NCI-H1105 treated with DMSO at 0.1 percent for 48 hours (cell line): ENCODE measurements around the gene TNS2.
"Not testable (repeated sequence)": the region's sequence is repeated elsewhere in the genome, so short reads cannot be mapped to it uniquely, and the experiment has no call there.

ENCODE experiments used
- DNase-seq: peaks from one replicate; lab custom pipeline; 2025; lab: John Stamatoyannopoulos, UW

The TNS2 gene

DNA sequence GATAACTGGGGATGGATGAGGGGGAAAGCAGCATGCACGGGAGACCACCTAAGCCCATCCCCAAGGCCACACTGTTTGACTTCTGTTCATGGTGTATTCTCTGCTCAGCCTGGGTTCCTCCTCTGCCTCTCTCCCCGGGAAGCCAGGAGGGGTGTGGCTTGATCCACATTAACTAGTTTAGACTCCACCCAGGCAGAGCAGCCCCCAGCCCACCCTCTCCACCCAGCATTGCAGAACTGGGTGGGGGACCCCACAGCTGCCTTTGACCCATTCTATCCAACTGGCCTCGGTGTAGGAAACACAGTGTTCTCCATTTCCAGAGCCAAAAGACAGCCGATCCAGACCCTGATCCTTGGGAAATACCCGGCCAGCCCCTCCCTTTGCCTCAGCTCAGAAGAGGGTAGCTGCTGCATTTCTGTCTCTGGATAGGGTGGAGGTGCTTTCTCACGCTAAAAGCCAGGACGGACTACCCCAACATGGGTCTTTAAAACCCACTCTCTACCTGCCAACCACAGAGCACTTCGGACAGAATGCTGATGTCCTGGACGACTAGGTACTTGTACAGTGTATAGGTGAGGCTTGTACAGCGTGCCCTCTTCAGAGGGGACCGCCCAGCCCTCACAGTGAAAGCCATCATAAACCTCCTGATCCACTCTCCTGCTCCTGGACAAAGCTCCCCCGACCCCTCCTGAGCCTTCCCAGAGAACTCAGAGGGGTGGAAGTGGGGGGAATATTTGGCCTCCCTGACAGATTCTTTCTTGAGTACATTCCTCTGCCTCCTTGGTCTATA lies 20.0 kb downstream of the TNS2 start:
- DNase-seq = no peak

DNA sequence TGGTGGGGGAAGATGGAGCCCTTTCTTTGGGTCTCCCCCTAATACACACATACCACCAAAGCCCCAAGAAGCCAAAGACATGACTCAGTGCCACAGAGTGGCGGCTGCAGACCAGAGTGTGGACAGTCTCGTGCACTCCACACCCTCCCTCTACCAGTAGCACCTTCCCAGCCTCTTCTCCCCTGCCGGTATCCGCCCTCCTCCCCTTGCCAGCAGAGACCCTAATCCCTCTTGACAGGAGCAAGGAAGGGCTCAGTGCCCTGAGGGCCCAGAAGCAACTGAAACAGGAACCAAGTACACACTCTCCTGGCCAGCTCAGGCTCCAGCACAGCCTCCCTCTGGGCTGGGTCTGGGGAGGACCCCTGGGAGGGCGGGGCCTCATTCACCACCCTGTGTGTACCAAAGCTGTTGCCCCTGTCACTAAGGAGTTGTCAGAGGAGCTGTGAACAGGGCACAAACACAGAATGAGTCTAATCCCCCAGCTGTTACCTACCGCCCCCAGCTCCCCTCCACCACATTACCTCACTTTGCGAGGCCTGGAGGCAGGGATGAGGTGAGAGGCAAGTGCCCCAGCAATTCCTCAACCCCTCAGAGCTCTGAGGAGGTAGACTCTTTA lies 21.1 kb downstream of the TNS2 start:
- no peak for DNase-seq

DNA sequence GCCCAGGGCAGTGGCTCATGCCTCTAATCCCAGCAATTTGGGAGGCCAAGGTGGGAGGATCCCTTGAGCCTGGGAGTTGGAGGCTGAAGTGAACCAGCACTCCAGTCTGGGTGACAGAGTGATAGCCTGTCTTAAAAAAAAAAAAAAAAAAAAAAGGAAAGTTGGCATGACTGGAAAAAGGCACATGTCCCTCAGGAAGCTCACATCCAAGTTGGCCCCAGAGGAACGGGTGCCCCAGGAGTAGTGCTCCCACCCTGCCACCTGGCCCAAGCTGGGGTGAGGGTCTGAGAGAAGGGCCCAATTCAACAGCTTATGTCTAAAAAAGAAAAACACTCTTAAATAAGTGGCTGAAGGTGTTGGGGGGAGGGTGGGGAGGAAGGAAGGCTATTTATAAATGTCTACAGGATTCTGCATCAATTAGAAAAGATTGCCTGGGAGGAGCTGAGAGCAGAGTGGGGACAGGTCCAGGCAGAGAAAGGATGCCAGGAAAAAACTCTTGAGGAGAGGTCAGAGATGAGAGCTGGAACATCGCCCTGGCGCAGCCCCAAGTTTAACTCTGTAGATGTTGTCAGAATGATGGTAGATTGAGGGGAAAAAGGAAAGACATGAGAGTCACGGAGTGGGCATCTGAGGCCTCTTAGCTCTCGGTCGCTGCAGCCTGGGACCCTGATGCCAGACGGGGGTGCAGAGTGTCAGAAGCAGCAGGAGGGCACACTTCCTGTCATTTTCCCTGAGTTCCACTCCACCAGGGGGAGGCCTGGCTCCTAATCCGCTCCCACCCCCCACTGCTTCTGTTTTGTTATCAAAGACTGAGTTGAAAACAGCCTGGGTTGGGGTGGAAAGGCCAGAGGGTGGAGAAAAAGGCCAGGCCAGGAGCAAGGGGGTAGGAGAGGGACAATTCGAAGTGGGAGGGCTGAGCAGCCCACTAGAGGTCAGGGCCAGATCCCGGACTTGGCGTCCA lies 22.0 kb downstream of the TNS2 start:
- DNase-seq = peak; percentile 58

DNA sequence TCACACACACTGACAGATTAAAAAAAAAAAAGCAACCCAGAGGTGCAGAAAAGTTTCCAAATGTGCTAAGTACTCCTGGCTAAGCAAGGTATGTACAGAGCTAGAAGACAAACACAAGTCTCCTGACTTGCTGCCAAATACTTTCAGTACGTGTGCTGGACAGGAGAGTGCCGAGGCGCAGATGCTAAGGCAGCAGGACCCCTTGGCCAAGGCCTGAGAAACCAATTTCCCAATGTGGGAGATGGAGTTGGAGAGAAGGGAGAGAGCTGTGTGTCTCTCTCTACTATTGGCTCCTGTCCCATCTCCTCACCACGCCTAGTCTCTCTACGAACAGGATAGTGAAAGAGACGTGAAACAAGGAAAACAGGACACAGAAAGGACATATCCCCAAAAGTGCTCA lies 24.0 kb downstream of the TNS2 start:
- DNase-seq = no peak

DNA sequence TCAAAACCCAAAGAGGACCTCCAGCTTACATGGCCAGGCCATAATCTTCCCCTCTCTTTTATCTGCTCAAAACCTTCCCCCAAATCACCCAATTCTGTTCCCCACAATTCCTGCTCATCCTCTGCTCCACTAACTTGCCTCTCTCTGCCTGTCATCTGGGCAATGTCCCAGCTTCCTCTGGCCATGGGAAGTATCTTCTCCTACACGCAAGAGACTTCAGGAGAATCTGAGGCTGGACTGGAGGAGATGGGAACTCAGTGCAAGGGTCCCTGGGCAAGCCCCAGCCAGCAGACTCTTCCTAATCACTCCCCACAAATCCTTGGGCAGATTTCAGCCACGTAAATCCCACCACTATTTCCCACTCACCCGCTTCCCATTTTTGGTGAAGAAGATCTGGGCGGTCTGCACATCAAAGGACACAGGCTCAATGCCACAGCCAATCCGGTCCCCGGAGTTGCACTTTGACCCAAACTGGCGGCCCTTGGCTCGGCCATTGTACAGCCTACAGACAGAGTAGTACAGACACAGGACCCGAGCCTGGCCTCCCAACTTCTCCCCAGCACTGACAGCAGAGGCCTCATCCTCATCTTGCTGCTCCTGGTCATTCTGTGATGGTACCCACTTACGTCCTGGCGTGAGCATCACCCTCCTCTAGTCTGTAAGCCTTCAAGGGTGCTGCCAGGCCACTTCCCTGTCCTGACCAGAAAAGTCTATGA lies 24.6 kb downstream of the TNS2 start:
- DNase-seq = no peak

DNA sequence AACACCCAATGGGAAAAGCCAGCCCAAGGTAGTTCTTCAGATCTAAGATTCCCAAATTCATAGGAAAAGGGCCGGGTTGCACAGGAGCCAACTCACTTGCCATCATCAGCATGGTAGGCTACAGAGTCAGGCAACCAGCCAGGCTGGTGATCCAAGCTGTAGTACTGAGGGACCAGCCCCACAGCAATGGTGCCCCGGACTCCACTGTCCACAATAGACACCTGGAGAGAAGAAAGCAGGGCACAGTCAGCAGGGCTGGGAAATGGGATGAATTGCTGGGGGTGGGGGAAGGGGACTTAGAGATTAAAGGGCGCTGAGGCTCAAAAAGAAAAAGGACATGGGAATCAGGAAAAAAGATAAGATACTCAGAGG lies 25.1 kb downstream of the TNS2 start:
- no peak for DNase-seq

DNA sequence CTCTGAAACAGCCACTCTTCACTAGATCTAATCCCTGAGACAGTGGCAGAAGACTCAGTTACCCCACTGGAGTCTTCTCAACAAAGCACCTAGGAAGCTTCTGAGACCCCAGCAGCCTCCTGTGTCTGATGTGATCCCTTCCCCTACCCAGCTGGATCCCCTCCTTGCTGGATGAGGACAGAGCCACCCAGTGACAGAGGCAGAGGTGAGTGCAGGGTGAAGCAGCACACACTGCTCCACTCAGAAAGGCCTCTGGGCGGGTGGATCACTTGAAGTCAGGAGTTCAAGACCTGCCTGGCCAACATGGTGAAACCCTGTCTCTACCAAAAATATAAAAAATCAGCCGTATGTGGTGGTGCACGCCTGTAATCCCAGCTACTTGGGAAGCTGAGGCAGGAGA lies 26.6 kb downstream of the TNS2 start:
- no peak for DNase-seq

DNA sequence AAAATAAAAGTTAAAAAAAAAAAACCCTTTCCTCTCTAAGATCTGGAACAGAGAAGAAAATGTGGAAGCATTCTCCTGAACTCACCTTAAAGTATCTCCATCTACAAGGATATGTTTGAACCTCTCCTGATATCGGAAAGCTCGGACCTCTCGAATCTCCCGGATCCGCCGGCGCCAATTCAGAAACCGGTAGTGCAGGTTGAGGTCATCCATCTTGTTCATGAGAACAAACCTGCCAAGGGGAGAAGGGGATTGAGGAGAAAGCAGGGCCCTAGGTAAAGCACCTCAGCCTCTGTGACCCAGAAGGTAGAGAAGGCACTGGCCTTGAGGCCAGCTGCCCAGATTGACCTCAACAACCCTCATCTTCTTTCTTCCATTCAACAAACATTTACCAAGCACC lies 27.2 kb downstream of the TNS2 start:
- no peak for DNase-seq

DNA sequence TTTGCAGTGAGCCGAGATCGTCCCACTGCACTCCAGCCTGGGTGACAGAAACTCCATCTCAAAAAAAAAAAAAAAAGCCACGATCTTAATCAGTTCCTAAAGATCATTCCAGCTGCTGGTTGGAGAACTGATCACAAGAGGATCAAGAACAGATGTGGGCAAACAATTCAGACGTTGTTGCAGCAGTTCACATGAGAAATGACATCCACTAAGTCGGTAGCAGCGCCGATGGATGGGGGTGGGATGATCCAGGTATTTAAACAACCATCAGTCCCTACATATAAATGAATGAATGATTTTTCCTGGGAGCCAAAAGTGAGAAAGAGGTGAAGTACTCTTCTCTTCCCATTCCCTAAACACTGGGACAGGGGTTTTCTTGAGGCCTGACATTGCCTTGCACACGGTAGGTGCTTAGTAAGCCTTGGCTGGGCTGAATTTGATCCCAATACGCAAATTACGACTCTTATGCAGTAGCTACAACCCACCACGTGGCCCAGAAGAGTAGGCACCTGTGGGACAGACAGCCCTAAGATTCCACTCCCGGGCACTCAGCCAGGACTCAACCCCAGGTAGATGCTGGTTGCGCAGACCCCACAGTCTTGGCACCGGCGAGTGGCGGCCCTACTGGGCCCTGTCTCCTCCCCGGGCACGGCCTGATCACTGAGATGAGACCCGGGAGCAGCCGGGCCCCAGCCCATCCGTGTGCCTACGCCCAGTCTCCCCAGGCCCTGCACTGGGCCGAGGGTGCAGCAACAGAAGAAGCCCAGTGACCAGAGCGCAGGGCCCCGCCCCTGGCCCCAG lies 28.8 kb downstream of the TNS2 start:
- peak; percentile 60 for DNase-seq

DNA sequence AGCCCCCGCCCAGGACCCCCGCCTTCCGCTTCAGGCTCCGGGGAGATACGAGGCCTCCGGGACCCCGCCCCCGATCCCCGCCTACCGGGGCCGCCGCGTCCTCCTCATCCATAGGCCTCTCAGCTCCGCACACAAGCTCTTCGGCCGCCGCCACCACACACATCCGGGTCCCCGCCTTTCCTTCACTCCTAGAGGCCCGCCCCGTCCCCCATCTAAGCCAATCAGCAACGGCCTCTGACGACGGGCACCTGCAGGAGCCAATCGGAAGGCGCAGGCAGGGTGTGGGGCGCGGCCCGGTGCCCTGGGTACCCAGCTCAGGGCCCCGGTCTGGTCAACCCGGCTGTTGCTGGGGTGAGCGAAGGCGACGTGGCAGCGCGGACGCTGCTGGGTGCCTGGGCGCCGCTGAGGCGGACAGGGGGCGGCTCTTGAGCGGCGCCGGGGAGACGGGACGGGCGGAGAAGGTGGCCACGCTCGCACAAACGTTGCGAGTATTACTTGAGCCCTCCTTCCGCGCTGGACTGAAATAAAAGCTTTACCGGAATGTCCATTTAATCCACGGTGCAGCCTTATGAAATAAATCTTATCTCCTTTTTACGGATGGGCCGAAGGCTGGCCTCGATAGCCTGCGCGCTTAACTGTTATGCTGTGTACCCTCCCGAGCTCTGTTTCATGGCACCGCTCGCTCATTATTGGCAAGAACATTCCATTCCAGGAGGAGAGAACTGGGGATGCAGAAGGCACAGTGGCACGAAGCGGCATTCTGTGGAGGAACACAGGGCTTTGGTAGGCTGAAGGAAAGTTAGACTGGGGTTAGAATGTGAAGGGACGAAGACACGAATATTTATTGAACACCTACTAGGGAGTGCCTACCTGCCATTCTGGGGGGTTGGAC lies 29.6 kb downstream of the TNS2 start, which contains the start of gene SPRYD3:
Gene SPRYD3 (minus strand): TSS at position 165 of the 892 bp plus-strand sequence. CDS start 57 bp downstream, at position 108.
- peak; percentile 82 for DNase-seq

DNA sequence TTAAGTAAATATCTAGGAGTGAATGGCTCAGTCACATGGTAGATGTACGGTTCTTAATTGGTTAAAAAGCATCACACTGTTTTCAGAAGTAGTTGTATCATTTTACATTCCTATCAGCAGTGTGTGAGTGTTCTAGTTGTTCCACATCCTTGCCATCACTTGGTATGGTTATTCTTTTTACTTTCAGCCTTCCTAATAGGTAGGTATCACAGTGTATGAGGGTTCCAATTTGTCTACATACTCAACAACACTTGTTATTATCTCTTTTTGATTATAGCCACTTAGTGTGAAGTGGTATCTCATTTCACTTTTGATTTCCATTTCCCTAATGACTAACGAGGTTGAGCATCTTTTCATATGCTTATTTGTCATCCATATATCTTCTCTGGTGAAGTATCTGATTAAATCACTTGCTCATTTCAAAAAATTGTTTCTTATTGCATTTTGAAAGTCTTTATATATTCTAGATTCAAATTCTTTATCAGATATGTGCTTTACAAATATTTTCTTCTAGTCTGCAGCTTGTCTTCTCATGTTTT lies 32.8 kb downstream of the TNS2 start:
- DNase-seq = no peak

DNA sequence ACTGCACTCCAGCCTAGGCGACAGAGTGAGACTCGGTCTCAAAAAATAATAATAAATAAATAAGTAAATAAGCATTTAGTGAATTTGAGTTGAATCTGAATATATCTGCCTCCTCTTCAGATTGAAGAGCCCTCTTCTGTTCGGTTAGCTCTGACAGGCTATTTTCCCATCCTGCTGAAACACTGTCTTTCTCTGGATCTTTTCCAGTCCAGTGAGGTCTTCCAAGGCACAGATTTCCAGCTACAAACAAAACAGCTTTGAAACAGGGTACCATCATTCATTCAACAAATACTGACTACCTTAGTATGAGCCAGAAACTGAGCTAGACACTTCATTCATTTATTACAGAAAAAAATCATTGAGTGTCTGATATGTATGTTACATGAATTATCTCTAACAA lies 36.5 kb downstream of the TNS2 start:
- no peak for DNase-seq

DNA sequence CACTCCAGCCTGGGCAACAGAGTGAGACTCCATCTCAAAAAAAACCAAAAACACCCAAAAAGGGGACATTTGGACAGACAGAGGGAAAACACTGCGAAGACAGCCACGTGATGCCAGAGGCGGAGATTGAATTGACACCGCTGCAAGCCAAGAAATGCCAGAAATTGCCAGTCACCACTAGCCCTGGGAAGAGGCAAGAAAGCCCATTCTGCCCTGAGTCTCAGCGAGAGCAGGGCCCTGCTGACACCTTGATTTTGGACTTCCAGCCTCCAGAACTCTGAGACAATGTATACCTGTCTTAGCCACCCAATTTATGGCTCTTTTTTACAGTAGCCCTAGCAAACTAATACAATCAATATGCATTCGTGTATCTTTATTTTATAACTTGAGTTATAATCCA lies 40.2 kb downstream of the TNS2 start:
- no peak for DNase-seq

DNA sequence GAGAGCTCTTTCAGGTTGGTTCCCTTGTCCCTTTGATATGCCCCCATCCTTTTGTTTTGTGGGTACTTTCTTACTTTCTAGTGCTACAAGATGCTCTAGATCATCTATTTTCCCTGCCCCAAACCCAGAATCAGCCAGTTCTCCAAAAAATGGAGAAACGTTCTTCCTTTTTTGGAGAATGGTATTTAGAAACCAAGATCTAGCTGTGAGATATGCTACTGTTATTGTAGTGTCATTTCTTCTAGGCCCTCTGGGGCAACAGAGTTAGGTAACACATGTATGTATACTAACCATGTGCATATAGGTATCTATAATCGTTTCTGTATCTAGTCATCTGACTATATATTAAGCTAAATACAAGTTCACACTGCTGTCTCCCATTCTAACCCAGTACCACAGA lies 40.7 kb downstream of the TNS2 start:
- no peak for DNase-seq

DNA sequence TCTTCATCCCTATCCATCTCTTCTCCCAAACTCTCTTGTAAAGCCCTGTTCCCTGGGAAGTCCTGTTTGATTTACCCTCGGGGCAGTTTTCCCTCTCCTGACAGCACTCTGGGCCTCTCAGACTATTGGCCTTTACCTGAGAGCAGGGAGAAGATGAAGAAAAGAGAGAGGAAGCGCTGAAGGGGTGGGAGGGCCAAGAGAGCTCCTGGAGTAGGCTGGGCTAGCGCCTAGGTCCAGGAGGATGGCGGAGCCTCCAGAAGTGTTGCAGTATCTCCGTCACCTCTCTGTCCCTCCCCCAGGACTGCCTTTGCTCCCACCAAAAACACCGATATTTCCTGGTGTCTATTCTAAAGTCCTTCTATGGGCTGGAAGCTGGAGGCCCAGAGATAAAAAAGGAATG lies 41.9 kb downstream of the TNS2 start:
- DNase-seq = no peak

DNA sequence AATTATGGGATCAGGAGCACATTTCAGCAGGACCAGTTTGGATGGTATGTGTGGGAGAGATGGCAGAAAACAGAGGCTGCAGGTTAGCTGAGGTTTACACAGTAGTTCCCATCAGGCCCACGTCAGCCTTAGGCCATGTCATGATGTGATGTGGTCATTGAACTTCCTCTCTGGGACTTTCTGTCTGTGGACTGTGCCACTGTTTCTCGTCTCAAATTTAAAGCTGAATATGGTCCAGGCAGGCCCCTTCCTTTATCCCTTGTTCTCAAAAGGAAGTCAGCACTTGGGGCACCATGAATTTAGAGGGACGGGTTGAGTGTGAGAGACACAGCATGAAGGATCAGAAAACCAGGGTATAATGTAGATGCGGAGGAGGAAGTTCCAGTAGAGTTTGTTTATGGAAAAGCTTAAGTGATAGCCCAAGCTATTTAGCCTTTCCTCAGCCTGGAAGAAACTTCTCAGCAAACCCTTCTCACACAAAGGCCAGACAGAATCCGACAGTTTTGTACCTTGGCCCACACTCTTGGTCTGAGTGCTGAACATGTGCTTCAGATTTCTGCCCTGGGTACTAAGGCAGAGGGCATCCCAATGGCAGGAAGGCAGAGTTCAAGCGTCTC lies 44.0 kb downstream of the TNS2 start:
- DNase-seq = no peak

DNA sequence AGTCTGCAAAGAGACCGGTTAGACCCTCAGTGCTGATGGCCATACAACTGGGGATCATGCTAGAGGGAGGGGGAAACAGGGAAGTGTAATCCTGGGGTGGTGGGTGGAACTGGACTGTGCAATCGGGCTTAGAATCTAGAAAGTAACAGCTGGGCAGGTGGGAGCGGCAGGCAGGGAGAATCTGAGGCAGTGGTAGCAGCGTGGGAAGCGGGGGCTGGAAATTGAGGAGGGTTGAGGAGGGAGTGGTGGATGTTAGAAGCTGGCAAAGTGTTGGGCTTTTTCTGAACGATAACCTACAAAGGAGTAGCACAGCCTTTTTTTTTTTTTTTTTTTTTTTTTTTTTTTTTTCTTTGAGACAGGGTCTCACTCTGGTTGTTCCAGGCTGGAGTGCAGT lies 44.5 kb downstream of the TNS2 start:
- no peak for DNase-seq

DNA sequence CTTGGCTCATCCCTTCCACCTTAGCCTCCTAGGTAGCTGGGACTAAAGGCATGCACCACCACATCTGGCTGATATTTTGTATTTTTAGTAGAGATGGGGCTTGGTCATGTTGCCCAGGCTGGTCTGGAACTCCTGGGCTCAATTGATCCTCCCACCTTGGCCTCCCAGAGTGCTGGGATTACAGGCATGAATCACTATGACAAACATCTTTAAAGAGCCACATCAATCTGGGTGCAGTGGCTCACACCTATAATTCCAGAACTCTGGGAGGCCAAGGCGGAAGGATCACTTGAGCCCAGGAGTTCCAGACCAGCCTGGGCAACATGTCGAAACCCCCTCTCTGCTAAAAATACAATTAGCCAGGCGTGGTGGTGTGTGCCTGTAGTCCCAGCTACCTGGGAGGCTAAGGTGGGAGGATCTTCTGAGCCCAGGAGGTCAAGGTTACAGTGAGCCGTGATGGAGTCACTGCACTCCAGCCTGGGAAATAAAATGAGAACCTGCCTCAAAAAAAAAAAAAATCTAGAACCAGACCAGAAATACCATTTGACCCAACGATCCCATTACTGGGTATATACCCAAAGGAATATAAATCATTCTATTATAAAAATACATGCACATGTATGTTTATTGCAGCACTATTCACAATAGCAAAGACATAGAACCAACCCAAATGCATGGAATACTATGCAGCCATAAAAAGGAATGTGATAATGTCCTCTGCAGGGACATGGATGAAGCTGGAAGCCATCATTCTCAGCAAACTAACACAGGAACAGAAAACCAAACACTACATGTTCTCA lies 45.1 kb downstream of the TNS2 start:
- not testable (repeated sequence) for DNase-seq

DNA sequence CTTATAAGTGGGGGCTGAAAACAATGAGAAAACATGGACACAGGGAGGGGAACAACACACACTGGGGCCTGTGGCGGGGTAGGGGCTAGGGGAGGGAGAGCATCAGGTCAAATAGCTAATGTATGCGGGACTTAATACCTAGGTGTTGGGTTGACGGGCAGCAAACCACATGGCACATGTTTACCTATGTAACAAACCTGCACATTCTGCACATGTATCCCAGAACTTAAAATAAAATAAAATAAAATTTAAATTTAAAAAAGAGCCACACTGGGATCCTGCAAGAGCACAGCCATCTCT lies 45.7 kb downstream of the TNS2 start:
- not testable (repeated sequence) for DNase-seq
